GM18951 (cell line): ENCODE measurements around the gene SIRT3.

Experiments
- POLR2A ChIP-seq: IDR thresholded peaks from 4 replicates; pipeline ENCODE4 v1.6.1; 2011; ENCODE audit warnings: mild to moderate bottlenecking; ENCODE audit not compliant: insufficient read length, insufficient read depth; ENCODE audit errors: extremely low read depth
- in situ Hi-C: fragments of 300-500 bp; cut with MboI; formaldehyde crosslinking; loops from one replicate; pipeline ENCODE4 v1.12.0; 2022; ENCODE audit warnings: low sequenced_read_pairs, mixed read lengths, inconsistent platforms; ENCODE audit not compliant: unreplicated experiment

The SIRT3 gene

DNA sequence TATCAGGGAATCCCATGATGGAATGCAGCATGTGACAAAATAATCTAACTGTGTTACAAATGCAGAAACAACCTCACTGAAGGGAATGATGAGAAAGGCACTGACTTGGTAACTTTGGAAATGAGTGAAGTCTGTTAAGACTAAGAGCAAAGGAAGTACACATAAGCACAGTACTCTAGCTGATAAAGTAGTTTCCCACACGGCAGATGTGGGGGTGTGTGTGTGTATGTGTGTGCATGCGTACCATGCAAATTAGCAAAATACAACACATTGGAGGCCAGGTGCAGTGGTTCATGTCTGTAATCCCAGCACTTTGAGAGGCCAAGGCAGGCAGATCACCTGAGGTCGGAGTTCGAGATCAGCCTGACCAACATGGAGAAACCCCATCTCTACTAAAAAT lies 25.5 kb upstream of the SIRT3 start:
- no peak for TF ChIP-seq POLR2A
- in situ Hi-C loops = no loop called here

DNA sequence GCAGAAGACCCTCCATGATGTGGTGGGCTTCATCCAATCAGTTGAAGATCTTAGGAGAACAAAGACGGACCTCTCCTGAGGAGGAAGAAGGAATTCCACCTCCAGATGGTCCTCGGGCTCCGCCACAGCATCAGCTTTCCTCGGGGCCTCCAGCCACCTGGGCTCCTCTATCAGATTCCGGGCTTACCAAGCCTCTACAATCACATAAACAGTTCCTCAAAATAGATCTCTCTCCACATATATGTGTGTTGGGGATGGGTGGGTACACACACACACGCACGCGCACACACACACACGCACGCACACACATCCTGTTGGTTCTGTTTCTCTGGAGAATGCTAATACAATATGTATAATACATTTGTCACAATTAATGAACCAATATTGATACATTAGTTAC lies 23.3 kb upstream of the SIRT3 start:
- no peak for TF ChIP-seq POLR2A
- in situ Hi-C loops = no loop called here

DNA sequence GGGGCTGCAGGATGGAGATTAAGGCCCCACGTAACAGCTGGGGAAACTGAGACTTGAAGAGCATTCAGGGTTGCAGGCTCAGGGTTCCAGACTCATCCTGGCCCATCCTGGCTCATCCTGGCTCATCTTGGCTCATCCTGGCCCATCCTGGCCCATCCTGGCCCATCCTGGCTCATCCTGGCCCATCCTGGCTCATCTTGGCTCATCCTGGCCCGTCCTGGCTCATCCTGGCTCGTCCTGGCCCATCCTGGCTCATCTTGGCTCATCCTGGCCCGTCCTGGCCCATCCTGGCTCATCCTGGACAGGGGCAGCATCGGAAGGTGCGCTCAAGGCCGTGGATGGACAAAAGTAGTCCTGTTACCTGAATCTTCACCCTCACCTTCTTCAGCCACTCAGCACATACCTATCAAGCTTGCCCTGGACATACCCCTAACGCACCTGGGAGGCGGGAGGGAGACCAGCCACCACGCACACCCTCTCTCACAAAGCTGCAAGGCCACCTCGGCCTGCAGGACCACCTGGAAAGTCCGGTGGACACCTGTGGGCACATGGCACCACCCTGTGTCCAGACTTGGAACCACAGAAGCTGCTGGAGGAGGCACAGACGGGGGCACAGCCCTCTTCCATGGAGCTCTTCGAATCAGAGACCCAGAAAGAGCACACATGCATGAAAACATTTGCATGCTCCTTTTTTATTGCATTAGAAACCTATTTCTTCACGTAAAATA lies 21.8 kb upstream of the SIRT3 start:
- in situ Hi-C loops = no loop called here
- no peak for TF ChIP-seq POLR2A

DNA sequence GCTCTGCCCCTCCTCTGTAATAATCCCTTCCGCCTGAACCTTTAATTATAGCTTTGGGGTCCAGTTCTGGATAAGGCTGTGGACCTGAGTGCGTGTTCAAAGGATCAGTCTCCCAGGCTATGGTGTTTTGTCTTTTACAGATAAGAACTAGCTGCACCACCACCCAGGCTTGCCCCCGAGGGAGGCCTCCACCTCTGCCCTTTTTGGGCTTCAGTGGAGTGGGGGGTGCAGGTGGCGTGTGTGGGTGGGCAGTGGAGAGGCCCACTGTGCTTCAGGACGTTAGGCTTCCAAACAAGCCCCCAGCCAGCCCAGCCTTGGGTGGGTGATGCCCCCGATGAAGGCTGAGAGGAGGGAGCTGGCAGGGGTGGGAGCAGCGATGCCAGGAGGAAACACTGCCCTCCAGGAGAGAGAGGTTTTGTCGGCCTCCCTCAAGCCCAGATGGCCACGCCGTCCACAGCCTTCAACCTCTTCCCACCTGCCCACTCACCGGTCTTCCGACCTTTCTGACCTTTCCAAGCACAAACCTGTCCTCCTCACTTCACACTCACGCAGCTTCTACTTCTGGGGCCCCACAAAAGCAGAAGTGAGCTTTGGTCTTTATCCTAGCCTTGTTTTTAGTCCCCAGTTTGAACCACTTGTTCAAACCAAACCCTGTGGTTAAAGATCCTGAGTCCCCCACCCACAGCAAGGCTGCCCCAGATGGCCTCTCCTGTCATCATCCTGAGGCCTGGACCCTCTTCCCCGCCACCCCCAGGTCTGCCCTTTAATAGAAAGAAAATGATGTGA lies 21.0 kb upstream of the SIRT3 start:
- in situ Hi-C loops = no loop called here
- no peak for TF ChIP-seq POLR2A

DNA sequence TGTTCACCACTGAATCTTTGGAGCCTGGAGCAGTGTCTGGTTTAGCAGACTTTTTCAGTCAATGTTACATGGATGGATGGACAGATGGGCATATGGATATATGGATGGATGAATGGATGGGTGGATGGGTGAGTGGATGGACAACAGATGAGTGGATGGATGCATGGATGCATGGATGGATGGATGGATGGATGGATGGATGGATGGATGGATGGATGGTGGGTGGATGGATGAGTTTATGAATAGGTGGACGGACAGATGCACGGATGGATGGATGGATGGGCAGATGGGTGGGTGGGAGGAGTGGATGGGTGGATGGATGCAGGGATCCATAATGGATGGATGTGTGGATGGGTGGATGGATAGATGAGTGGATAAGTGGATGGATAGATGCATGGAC lies 19.7 kb upstream of the SIRT3 start:
- no peak for TF ChIP-seq POLR2A
- in situ Hi-C loops = no loop called here

DNA sequence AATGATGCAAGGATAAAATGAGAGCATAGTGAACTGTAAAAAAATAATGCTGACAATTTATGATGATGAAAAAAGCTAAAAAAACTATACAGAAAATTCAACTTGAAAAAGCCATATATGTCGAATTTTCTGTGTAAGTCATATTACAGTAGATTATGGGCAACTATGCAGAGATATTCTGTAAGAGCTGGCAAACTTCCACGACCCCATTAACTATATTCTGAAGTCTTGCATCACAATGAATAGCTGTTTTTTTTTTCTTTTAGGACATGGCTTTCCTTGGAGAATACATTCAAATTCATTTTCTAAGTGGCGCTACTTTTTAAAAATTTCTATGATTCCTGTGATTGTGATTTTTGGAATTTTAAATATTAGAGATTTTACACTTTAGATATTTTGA lies 19.0 kb upstream of the SIRT3 start:
- in situ Hi-C loops = no loop called here
- TF ChIP-seq POLR2A = no peak

DNA sequence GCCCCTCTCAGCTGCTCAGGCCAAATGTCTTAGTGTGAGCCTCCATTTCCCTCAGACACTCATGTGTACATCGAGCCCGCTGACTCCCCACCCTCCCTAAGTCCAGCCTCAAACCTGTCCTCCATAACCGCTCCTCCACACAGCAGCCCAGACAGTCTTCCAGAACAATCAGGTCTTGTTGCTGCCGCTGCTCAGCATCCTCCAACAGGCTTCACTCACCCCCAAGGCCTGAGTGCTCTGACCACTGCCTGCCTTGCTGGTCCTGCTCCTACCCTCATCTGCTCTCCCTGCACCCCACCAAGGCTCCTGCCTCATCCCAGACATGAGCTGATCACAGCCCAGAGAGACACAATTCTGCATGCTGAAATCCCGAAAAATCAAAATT lies 17.7 kb upstream of the SIRT3 start:
- no peak for TF ChIP-seq POLR2A
- in situ Hi-C loops = no loop called here

DNA sequence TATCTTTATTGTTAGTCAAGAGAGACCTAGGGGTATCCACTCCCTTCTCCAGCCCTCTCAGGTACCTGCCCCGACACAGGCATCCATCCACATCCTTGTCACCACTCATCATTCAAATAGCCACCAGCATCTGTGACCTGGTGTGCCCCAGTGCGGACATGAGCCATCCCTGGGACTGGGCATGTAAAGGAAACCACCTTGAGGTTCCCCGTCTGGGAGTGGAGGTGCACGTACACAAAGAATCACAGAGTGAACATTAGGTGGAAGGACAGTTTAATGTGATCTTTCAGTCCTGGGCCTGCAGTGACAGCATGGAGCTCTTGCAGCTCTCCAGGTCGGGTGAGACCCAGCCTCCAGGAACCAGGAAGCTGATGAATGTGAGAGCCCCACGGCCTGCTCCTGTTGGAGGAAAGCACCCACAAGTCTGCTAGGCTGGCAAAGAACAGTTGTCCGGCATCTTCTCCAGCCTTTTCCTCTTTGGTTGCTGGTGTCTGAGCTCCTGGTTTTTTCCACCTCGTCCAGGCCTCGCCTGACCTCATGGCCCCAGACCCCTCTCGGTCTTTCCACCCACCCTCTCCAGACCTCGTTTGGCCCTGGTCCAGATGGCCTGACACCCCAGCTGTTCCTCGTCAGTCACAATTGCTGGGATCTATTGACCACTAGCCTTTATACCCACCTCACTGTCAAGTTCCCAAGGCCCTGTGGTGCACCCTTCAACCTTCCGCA lies 17.2 kb upstream of the SIRT3 start:
- TF ChIP-seq POLR2A = no peak
- in situ Hi-C loops = no loop called here

DNA sequence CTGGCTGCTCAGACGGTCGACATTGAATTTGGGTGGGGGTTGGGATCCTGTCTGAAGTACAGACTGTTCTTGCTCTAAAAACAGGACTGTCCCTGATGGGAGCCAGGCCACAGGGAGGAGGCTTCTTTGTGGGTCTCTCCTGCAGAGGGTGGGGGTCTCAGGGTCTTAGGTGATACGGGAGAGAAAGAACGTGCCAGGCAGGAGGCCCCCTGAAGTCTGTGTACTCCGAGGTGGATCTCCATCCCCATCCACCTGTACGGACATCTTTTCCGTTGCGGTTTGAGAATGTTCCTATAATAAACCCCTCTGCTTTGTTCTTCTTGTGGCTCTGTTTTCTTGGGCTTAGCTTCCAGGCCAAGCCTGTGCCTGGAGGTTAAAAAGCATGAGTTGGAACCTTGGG lies 16.5 kb upstream of the SIRT3 start:
- in situ Hi-C loops = no loop called here
- no peak for TF ChIP-seq POLR2A

DNA sequence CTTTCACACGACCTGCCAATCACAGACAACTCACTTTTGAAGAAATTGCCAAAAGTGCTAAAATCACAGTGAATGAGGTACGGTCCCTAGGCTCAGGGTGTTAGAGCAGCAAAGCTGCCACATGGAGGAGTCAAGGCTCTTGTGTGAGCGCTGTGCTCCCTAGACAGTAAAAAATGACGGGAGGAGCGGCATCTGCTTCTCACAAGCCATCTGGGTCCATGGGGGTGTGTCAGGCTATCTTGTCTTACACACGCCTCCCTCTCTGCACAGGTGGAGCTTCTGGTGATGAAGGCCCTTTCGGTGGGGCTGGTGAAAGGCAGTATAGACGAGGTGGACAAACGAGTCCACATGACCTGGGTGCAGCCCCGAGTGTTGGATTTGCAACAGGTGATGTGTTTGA lies 15.4 kb upstream of the SIRT3 start:
- in situ Hi-C loops = no loop called here
- TF ChIP-seq POLR2A = no peak

DNA sequence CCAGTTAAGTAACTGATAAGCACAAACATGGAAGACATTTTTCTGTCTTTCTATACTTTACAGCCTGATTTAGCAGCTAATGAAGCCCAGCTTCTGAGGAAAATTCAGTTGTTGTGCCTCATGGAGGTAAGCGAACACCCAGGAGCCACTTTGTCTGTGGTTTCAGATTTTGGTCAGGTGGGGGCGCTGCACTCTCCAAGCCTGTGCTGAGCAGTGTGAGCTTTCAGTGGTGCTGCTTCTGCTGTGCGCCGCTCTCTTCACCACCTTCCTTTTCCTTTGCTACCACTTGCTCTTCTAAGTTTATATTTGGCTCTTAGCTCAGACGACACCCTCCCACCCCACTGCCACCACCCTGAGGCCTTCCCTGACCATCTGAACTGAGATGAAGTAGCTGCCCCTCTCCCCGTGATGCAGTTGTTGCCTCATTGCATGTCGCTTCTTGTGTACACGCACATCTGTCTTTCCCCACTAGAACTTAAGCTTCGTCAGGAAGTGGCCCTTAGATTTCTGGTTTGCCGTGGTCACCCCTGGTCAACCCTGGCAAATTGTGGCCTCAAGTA lies 14.7 kb upstream of the SIRT3 start:
- no peak for TF ChIP-seq POLR2A
- in situ Hi-C loops = no loop called here

DNA sequence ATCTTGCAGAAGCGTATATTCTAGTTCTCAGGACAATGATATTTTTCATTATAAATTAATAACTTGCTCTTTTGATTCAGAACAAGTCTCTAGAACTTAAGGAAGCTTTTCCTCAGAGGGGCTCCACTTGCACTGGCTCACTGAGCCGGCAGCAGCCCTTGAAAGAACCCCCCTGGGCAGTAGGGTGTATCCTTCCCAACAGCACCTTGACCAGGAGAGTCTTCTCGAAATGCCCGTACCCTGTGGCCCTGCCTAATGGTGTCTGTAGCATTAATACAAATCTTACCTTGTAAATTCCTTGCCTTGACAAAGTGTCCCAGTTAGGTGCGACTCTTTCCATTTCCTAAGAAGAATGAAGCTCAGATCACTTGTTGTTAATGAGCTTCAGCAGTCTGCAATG lies 14.1 kb upstream of the SIRT3 start:
- no peak for TF ChIP-seq POLR2A
- in situ Hi-C loops = no loop called here

DNA sequence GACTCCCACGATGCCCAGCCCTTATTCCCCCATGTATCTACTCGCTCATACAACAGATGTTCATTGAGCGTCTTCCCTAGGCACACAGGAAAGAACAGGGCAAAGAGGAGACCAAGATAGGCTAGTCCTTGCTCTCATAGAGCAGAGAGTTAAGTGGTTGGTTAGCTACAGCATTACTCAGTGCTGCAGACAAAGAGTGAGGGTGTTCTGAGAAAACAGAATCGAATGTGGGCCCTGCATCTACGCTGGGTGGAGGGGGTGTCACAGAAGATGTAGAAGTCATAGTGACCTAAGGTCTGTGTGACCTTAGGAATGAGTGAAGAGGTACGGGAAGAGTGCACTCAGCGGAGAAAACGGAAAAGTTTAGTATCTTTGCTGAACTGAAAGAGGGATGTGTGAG lies 12.9 kb upstream of the SIRT3 start:
- no peak for TF ChIP-seq POLR2A
- in situ Hi-C loops = no loop called here
